ENCODE measurements around the gene SVBP.

SVBP gene

DNA sequence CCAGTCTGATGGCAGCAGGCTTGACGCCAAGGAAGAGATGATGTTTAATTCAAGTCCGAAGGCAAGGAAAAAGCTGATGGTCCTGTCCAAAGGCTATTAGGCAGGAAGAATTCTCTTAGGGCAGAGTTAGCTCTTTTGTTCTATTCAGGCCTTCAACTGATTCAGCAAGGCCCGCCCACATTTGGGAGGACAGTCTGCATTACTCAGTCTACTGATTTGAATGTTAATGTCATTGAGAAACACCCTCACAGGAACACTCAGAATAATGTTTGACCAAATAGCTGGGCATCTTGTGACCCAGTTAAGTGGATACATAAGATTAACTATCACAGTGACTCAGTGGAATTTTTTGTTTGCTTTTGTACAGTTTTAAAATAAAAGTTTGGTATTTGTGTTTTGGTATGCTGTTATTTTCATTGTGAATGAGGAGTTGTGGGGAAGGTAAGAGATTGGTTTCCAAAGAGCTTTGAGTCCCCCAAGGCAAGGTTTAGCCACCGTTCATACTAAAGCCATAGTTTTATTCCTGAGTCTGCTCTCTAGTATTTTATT lies 27.5 kb upstream of the SVBP start:
- TF ChIP-seq PAX5 (IDR thresholded peaks at IDR 0.05; ENCODE audit: insufficient read depth, low read length, severe bottlenecking) (no peak), SPI1 (IDR thresholded peaks at IDR 0.05; ENCODE audit: low read depth, low read length) (no peak), POU2F2 (IDR thresholded peaks at IDR 0.05; ENCODE audit: low read depth, low read length) (no peak), TAF1 (IDR thresholded peaks at IDR 0.05; ENCODE audit: low read depth, low read length) (no peak), POLR2A (IDR thresholded peaks at IDR 0.05; ENCODE audit: low read depth, low read length) (no peak), POLR2AphosphoS5 (IDR thresholded peaks at IDR 0.05; ENCODE audit: low read depth, low read length) (no peak)
- no peak for DNase-seq (ENCODE audit: insufficient read length, low spot score)
- FAIRE-seq = no peak

GRCh38 chr1:42841440-42842147 lies 24.4 kb upstream of the SVBP start:
- no peak for DNase-seq (ENCODE audit: insufficient read length, low spot score)
- TF ChIP-seq POLR2AphosphoS5 (IDR thresholded peaks at IDR 0.05; ENCODE audit: low read depth, low read length) (no peak), POLR2A (IDR thresholded peaks at IDR 0.05; ENCODE audit: low read depth, low read length) (no peak), PAX5 (IDR thresholded peaks at IDR 0.05; ENCODE audit: insufficient read depth, low read length, severe bottlenecking) (no peak), POU2F2 (IDR thresholded peaks at IDR 0.05; ENCODE audit: low read depth, low read length) (no peak), SPI1 (IDR thresholded peaks at IDR 0.05; ENCODE audit: low read depth, low read length) (no peak), TAF1 (IDR thresholded peaks at IDR 0.05; ENCODE audit: low read depth, low read length) (no peak)
- FAIRE-seq = no peak

- FAIRE-seq (no peak), DNase-seq (ENCODE audit: insufficient read length, low spot score) (no peak)
- no peak for TF ChIP-seq POLR2A (IDR thresholded peaks at IDR 0.05; ENCODE audit: low read depth, low read length)
- TF ChIP-seq POU2F2 (IDR thresholded peaks at IDR 0.05; ENCODE audit: low read depth, low read length) = no peak
Measured at GRCh38 chr1:42841010-42841409, 23.8 kb upstream of the SVBP start.

GRCh38 chr1:42838482-42839190 lies 21.4 kb upstream of the SVBP start:
- FAIRE-seq = peak; percentile 47
- DNase-seq (ENCODE audit: insufficient read length, low spot score) = no peak
- TF ChIP-seq SPI1 (IDR thresholded peaks at IDR 0.05; ENCODE audit: low read depth, low read length) = peak; percentile 59
- TF ChIP-seq PAX5 (IDR thresholded peaks at IDR 0.05; ENCODE audit: insufficient read depth, low read length, severe bottlenecking) = no peak
- no peak for TF ChIP-seq POLR2AphosphoS5 (IDR thresholded peaks at IDR 0.05; ENCODE audit: low read depth, low read length)

DNA sequence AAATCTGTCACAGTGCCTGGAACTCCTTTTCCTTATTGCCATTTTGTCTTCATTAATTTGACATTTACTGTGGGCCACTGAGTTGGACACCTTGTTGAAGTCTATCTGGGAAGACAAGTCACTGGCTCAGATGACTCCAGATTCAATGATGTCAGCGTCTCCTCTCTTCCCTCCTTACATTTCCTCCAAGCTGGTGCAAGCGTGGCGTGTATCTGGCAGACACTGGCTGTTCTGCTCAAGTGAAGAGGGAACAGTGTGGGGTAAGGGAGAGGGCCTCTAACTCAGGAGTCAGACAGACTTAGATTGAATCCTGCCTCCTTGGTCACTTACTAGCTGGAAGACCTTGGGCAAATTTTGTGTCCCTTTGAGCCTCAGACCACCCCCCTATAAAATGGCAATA lies 20.5 kb upstream of the SVBP start:
- DNase-seq (ENCODE audit: insufficient read length, low spot score) (no peak), FAIRE-seq (peak; percentile 26)
- no peak for TF ChIP-seq SPI1 (IDR thresholded peaks at IDR 0.05; ENCODE audit: low read depth, low read length)
- no peak for TF ChIP-seq PAX5 (IDR thresholded peaks at IDR 0.05; ENCODE audit: insufficient read depth, low read length, severe bottlenecking)
- TF ChIP-seq TAF1 (IDR thresholded peaks at IDR 0.05; ENCODE audit: low read depth, low read length) = no peak
- no peak for TF ChIP-seq POLR2AphosphoS5 (IDR thresholded peaks at IDR 0.05; ENCODE audit: low read depth, low read length)
- TF ChIP-seq POLR2A (IDR thresholded peaks at IDR 0.05; ENCODE audit: low read depth, low read length) = no peak
- TF ChIP-seq POU2F2 (IDR thresholded peaks at IDR 0.05; ENCODE audit: low read depth, low read length) = no peak

DNA sequence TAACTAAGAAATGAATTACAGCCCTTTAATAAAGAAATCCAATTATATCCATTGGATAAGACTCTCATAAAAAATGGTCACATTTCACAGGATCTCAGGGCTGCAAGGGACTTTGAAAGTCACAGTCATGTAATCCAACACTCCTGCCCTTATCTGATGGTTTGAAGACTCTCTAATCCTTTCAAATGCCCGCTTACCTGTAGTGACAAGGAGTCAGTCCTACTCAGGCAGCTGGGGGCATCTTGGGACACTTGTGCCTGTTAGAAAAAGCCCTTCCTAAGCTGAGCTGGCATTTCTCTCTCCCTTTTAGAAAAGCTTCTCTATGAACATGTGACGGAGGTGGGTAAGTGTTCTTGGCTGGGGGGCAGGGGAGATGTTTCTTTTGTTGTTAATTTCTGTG lies 18.2 kb upstream of the SVBP start:
- DNase-seq (ENCODE audit: insufficient read length, low spot score) = no peak
- no peak for TF ChIP-seq SPI1 (IDR thresholded peaks at IDR 0.05; ENCODE audit: low read depth, low read length)
- TF ChIP-seq TAF1 (IDR thresholded peaks at IDR 0.05; ENCODE audit: low read depth, low read length) = no peak
- TF ChIP-seq PAX5 (IDR thresholded peaks at IDR 0.05; ENCODE audit: insufficient read depth, low read length, severe bottlenecking) = no peak
- TF ChIP-seq POLR2AphosphoS5 (IDR thresholded peaks at IDR 0.05; ENCODE audit: low read depth, low read length) = no peak
- no peak for TF ChIP-seq POU2F2 (IDR thresholded peaks at IDR 0.05; ENCODE audit: low read depth, low read length)
- no peak for TF ChIP-seq POLR2A (IDR thresholded peaks at IDR 0.05; ENCODE audit: low read depth, low read length)
- FAIRE-seq = no peak

DNA sequence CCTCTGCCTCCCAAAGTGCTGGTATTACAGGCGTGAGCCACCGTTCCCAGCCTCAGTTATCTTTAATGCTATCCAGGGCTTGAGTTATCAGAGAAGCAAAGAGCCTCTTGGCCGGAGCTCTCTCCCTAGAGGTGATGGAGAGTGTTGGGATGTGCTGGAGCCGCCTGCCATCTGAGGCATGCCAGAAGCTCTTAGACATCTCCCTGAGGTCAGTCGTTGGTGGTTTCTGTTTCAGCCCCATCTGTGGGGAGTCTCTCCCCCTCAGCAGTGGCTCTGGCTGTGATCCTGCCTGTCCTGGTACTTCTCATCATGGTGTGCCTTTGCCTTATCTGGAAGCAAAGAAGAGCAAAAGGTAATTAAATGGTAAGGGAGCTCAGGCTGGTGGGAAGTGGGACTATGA lies 17.6 kb upstream of the SVBP start:
- DNase-seq (ENCODE audit: insufficient read length, low spot score) (no peak), FAIRE-seq (no peak)
- TF ChIP-seq POLR2AphosphoS5 (IDR thresholded peaks at IDR 0.05; ENCODE audit: low read depth, low read length) (no peak), POLR2A (IDR thresholded peaks at IDR 0.05; ENCODE audit: low read depth, low read length) (no peak), PAX5 (IDR thresholded peaks at IDR 0.05; ENCODE audit: insufficient read depth, low read length, severe bottlenecking) (no peak), TAF1 (IDR thresholded peaks at IDR 0.05; ENCODE audit: low read depth, low read length) (no peak), SPI1 (IDR thresholded peaks at IDR 0.05; ENCODE audit: low read depth, low read length) (no peak), POU2F2 (IDR thresholded peaks at IDR 0.05; ENCODE audit: low read depth, low read length) (no peak)

DNA sequence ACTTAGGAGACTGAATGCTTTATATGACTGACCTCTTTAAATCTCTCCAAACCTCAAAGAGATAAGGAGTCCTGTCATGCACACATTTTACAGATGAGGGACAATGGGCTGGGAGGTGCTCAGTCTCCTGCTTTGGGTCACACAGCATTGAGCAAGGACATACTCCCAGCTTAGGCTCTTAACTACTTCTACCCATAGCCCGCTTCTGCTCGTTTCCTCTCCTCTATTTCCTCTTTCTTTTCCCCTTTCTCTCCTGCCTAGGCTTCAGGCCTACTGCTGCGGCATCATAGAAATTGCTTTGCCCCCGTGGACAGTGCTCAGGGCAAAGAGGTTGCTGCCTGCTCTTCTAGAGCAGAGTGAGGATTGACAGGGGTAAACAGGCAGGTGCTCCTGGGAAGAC lies 16.8 kb upstream of the SVBP start:
- DNase-seq (ENCODE audit: insufficient read length, low spot score) (no peak), FAIRE-seq (no peak)
- no peak for TF ChIP-seq PAX5 (IDR thresholded peaks at IDR 0.05; ENCODE audit: insufficient read depth, low read length, severe bottlenecking)
- TF ChIP-seq POLR2AphosphoS5 (IDR thresholded peaks at IDR 0.05; ENCODE audit: low read depth, low read length) = no peak
- TF ChIP-seq SPI1 (IDR thresholded peaks at IDR 0.05; ENCODE audit: low read depth, low read length) = no peak
- no peak for TF ChIP-seq POU2F2 (IDR thresholded peaks at IDR 0.05; ENCODE audit: low read depth, low read length)
- TF ChIP-seq POLR2A (IDR thresholded peaks at IDR 0.05; ENCODE audit: low read depth, low read length) = no peak
- no peak for TF ChIP-seq TAF1 (IDR thresholded peaks at IDR 0.05; ENCODE audit: low read depth, low read length)

DNA sequence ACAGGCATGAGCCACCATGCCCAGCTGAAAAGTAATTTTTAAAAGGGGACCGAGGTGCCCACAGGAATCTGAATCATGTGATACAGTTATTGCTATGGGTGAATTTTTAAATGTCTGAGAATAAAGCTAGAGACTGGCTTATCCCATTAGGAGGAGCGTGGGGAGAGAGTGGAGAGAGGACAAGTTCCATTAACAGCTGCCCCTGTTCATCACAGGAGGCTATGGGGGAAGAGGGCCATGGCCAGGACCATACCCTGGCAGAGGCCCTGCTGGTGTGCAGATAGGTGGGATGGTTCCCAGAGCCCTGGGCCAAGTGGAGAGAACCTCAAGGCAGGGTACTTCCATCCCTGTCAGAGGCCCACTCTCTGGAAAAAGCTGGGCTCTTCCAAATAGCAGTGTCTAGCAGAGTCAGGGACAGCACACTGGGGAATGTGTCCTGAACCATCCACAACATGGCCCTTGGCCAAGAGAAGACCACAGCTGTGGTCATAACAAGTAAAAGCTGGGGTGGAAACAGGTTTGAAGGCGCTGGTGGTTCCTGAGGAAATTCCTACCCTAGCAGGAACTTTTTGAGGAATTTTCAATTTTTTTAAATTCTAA lies 15.5 kb upstream of the SVBP start:
- no peak for FAIRE-seq
- TF ChIP-seq POLR2AphosphoS5 (IDR thresholded peaks at IDR 0.05; ENCODE audit: low read depth, low read length) (no peak), POLR2A (IDR thresholded peaks at IDR 0.05; ENCODE audit: low read depth, low read length) (no peak), PAX5 (IDR thresholded peaks at IDR 0.05; ENCODE audit: insufficient read depth, low read length, severe bottlenecking) (no peak)
- DNase-seq (ENCODE audit: insufficient read length, low spot score) = no peak

Data from GM12891 (cell line).